ENCODE data around the gene UPP2.

DNA sequence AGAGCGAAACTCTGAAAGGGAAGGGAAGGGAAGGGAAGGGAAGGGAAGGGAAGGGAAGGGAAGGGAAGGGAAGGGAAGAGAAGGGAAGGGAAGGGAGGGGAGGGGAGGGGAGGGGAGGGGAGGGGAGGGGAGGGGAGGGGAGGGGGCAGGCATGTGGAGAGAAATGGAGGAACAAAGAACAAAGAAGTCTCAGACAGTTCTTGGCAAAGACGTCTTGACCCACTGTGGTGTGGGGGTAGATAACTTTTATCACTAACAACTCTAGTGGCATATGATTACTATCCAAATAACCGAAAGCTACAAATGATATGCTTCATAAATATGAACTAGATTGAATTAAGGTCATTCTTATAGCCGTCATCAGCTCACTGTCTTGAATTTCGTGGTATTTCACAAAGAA lies 3.2 kb downstream of the UPP2 start:
- TF ChIP-seq REST (IDR thresholded peaks at IDR 0.05; ENCODE audit: insufficient read depth in 1 of 2, low read depth in 2 of 2, low read length in 2 of 2) (no peak), POLR2AphosphoS5 (IDR thresholded peaks at IDR 0.05; ENCODE audit: low read depth, low read length) (no peak), FOXP2 (optimal IDR thresholded peaks at IDR 0.05; ENCODE audit: borderline replicate concordance, extremely low read depth, extremely low read length, insufficient read depth) (no peak)

Measured in PFSK-1 (cell line).